Endothelial cell of umbilical vein (primary cell): ENCODE measurements around the gene ZP3. TPM values are rescaled to one million over a fixed set of nuclear protein-coding genes. Genes with fewer than 3 reads are reported as not detected.
"Not testable (repeated sequence)": the region's sequence is repeated elsewhere in the genome, so short reads cannot be mapped to it uniquely, and the experiment has no call there.

Source experiments
- BruUV-seq: library from RNA; stranded (reverse); fragments of 400-500 nt; replicated peaks from 2 replicates; lab custom pipeline; 2021; lab: Mats Ljungman, UMichigan
- CTCF ChIA-PET: fragments of 300-600, 350-600 bp; sonication (Branson Sonifier 250); formaldehyde crosslinking; loops from one replicate; lab custom pipeline; 2021; ENCODE audit warnings: antibody characterized with exemption, inconsistent platforms; lab: Charles Lee
- POLR2A ChIA-PET: fragments of 300-600, 350-600 bp; sonication (Branson Sonifier 250); formaldehyde crosslinking; loops from one replicate; lab custom pipeline; 2021; ENCODE audit warnings: antibody characterized with exemption, inconsistent platforms; lab: Charles Lee
- DNase-seq: peaks from one replicate; pipeline ENCODE4 v3.0.0-alpha.2; 2011; ENCODE audit warnings: low read depth, low spot score
- FAIRE-seq: peaks from 2 replicates; lab custom pipeline; 2011; peaks lifted over from hg19 to GRCh38; lab: Jason Lieb, UNC
- H2AFZ ChIP-seq: 2 replicates; pipeline ENCODE4 v1.6.0; 2012; ENCODE audit warnings: low read depth, low read length, control low read depth, inconsistent platforms
- H3K27ac ChIP-seq: 2 replicates; pipeline ENCODE4 v1.5.1; 2011; ENCODE audit warnings: low read depth, mild to moderate bottlenecking, control low read depth, low read length, moderate library complexity; ENCODE audit not compliant: insufficient read depth
- H3K27me3 ChIP-seq, 2 experiments: 2 replicates each; pipeline versions ENCODE4 v1.6.0 to v1.6.1; 2011; ENCODE audit warnings: low read length in 2 of 2, mixed read lengths in 1 of 2; ENCODE audit not compliant: control insufficient read depth in 2 of 2, insufficient read depth in 2 of 2
- H3K36me3 ChIP-seq, 2 experiments: 2 replicates in 1 of 2; 3 replicates in 1 of 2; pipeline ENCODE4 v1.5.1; 2011; ENCODE audit warnings: low read length in 2 of 2, mild to moderate bottlenecking in 1 of 2, moderate library complexity in 1 of 2; ENCODE audit not compliant: control insufficient read depth in 2 of 2, insufficient read depth in 2 of 2; ENCODE audit errors: extremely low read depth in 1 of 2
- H3K4me1 ChIP-seq: 3 replicates; pipeline ENCODE4 v1.5.1; 2011; ENCODE audit warnings: mild to moderate bottlenecking, low read length; ENCODE audit not compliant: control insufficient read depth, insufficient read depth; ENCODE audit errors: extremely low read depth
- H3K4me2 ChIP-seq: 2 replicates; pipeline ENCODE4 v1.6.1; 2011; ENCODE audit warnings: low read length, control low read depth, mixed read lengths; ENCODE audit not compliant: insufficient read depth
- H3K4me3 ChIP-seq, 3 experiments: fragments of 200-600 bp in 1 of 3; sonication (generic), shearing (Covaris generic) in 1 of 3; replicated peaks in 1 of 3; 2 replicates each; pipeline ENCODE4 v1.5.1; 2011 to 2016; ENCODE audit warnings: control low read depth in 3 of 3, low read length in 3 of 3, mild to moderate bottlenecking in 2 of 3, inconsistent platforms in 1 of 3, low read depth in 1 of 3, moderate library complexity in 1 of 3; ENCODE audit not compliant: insufficient read depth in 1 of 3
- H3K79me2 ChIP-seq: 2 replicates; pipeline ENCODE4 v1.6.0; 2012; ENCODE audit warnings: low read length, inconsistent platforms; ENCODE audit not compliant: control insufficient read depth, insufficient read depth
- H3K9ac ChIP-seq: replicated peaks from 2 replicates; pipeline ENCODE3; 2011; ENCODE audit warnings: low read length, control low read depth; ENCODE audit not compliant: insufficient read depth; ENCODE audit errors: extremely low read depth
- H3K9me1 ChIP-seq: replicated peaks from 3 replicates; pipeline ENCODE4 v1.6.0; 2011; ENCODE audit warnings: mild to moderate bottlenecking, low read length; ENCODE audit not compliant: control insufficient read depth, insufficient read depth; ENCODE audit errors: extremely low read depth
- H3K9me3 ChIP-seq: replicated peaks from 2 replicates; pipeline ENCODE4 v1.5.1; 2012; ENCODE audit warnings: low read length, inconsistent platforms; ENCODE audit not compliant: control insufficient read depth, insufficient read depth
- H4K20me1 ChIP-seq: replicated peaks from 2 replicates; pipeline ENCODE3; 2011; ENCODE audit warnings: mild to moderate bottlenecking, low read length; ENCODE audit not compliant: control insufficient read depth, insufficient read depth; ENCODE audit errors: extremely low read depth
- dilution Hi-C: fragments of 300-500 bp; cut with MboI; formaldehyde crosslinking; loops from one replicate; pipeline ENCODE4 v1.15.0; 2019; ENCODE audit warnings: low sequenced_read_pairs; ENCODE audit not compliant: extremely low pct_ligation_motif_present
- intact Hi-C: fragments of 100-400 bp; cut with micrococcal nuclease; formaldehyde crosslinking; loops from one replicate; pipeline ENCODE4 v1.10.0; 2022
- polyA plus RNA-seq, 4 experiments: library from polyadenylated mRNA; depleted of rRNA in 3 of 4; stranded (reverse) in 3 of 4; unstranded in 1 of 4; fragments of >200 nt; gene quantifications; 2 replicates each; pipeline versions ENCODE4 v1.2.1 to v1.2.3, GENCODE V29; 2011 to 2012; ENCODE audit warnings: missing spikeins in 1 of 4
- total RNA-seq: library from RNA; stranded (reverse); gene quantifications from 2 replicates; pipeline ENCODE4 v1.2.3, GENCODE V29; 2021

The ZP3 gene
- total and polyA plus RNA-seq, 2 donors (not counting 3 experiments of a cell fraction or from before 2014, with no cell fraction given), result 3.0 to 4.0 TPM

DNA sequence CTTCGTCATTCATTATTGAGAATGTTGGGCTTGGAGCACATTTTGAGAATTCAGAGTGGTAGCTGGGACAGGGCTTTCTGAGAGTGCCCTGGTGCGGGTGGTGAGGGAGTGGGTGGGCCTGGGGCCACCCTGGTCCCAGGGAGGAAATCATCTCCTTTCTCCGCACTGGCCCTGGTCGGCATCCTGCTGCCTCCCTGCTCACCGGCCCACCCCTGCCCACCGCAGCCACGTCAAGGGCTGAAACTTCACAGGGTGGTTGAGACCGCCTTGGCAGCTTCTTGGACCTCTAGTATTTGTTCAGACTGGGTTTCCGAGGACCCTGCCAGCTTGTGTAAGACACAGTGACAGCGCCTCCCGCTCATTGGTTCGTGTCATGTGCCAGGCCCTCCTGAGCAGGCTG, 59.7 kb downstream of the ZP3 start:
- BruUV-seq, H3K27ac ChIP-seq, H3K9me1 ChIP-seq, FAIRE-seq, H3K9ac ChIP-seq, H3K79me2 ChIP-seq, CTCF ChIA-PET, H3K27me3 ChIP-seq, dilution Hi-C loops, intact Hi-C loops, H3K4me3 ChIP-seq, H3K4me1 ChIP-seq, POLR2A ChIA-PET, H2AFZ ChIP-seq, H3K9me3 ChIP-seq, DNase-seq, H3K4me2 ChIP-seq, H3K36me3 ChIP-seq, H4K20me1 ChIP-seq: not testable (repeated sequence)

DNA sequence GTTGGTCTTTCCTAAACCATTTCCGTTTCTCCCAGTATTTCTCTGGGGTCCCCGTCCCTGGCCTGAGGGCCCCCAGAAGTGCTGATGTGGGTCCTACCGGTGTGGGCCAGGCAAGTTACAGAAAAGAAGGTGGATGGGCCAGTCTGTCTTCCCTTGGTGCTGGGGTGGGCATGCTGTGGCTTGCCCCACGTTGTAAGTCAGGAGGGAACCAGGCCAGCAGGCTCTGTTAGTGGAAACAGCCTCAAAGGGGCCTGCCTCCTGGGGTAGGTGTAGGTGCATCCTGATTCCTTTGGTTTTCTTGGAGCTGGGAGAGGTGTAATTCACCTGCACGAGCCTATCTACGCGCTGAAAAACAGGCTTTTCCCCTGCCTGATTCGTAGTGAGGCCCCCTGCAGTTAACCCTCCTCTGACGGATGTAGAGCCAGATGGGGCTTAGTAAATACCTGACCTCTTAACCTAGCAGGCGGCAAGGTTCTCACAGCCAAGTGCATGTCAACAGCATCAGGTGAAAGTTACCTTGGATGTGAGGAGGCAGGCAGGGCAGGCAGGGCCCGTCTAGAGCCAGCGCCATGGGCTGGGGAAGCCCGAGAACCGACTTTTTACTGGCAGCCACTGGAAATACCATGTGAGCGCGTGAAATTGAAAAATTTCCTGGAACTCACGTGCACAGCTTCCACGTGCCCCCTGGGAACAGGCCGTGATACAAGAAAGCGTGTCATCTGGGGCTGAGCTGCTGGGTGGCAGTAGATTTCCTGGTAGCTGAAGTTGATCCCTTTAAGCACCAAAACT, 61.3 kb downstream of the ZP3 start:
- CTCF ChIA-PET, H3K4me1 ChIP-seq, H3K4me3 ChIP-seq, FAIRE-seq, H3K27me3 ChIP-seq, H3K9me1 ChIP-seq, H3K4me2 ChIP-seq, dilution Hi-C loops, intact Hi-C loops, H3K27ac ChIP-seq, BruUV-seq, H3K9ac ChIP-seq, H3K36me3 ChIP-seq, H4K20me1 ChIP-seq, DNase-seq, H3K9me3 ChIP-seq, H2AFZ ChIP-seq, H3K79me2 ChIP-seq, POLR2A ChIA-PET: not testable (repeated sequence)

DNA sequence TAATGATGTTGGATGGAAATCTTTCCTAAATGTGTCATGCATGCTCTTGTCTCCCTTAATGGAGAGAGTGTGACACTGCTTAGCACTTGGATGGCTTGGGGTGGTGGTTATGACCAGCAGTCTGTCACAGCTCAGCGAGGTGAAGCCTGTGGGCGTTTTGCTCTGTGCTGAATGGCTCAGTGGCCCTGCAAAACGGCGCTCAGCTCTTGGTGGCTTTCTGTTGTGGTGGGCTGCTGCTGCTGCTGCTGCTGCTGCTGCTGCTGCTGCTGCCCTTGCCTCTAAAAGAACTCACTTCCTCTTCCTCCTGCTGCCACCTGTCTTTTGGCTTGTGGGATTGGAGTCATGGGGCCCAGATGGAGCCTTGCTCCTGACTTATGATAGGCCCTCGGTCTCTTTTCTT, 61.9 kb downstream of the ZP3 start:
- POLR2A ChIA-PET, H3K27ac ChIP-seq, H3K36me3 ChIP-seq, H3K27me3 ChIP-seq, BruUV-seq, dilution Hi-C loops, H3K4me1 ChIP-seq, H3K79me2 ChIP-seq, H3K4me3 ChIP-seq, intact Hi-C loops, H3K9me1 ChIP-seq, H3K9me3 ChIP-seq, H3K9ac ChIP-seq, H2AFZ ChIP-seq, CTCF ChIA-PET, H4K20me1 ChIP-seq, H3K4me2 ChIP-seq, DNase-seq: not testable (repeated sequence)
- peak; percentile 56 for FAIRE-seq

DNA sequence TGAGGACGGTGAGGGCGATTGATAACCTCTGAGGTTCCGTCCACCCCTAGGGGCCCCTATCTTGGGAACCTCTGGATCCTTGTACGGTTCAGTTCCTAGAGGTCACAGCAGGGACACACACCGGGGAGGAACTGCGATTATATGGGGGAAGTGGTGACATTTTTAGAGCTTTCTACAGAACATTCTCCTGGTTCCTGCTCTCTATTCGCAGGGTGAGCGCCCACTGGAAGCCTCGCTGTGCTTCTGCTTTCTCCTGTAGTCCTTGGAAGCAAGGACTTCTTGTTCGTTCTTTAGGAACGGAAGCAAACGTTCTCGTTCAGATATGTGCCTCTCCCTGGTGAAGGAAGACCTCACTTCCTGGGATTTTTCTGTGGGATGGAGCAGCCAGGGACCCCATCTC, 63.2 kb downstream of the ZP3 start:
- dilution Hi-C loops, intact Hi-C loops: not testable (repeated sequence)

More for the DNA sequence above, 63.2 kb downstream of the ZP3 start:
- H3K4me1 ChIP-seq, CTCF ChIA-PET, H3K36me3 ChIP-seq, H3K9me1 ChIP-seq, H3K9ac ChIP-seq, H3K4me2 ChIP-seq, H3K27ac ChIP-seq, BruUV-seq, FAIRE-seq, H3K27me3 ChIP-seq, H4K20me1 ChIP-seq, DNase-seq, POLR2A ChIA-PET, H3K79me2 ChIP-seq, H3K9me3 ChIP-seq, H2AFZ ChIP-seq, H3K4me3 ChIP-seq: not testable (repeated sequence)
